Measurements from ENCODE around the gene IGSF9B. TPM values are rescaled to one million over a fixed set of nuclear protein-coding genes. Genes with fewer than 3 reads are reported as not detected.

The IGSF9B gene
- total RNA-seq, 2 donors from 2014 or later = 10.2 to 35.3 TPM

GRCh38 chr11:133930053-133930766 lies 26.6 kb downstream of the IGSF9B start:
- TF ChIP-seq POLR2A (IDR thresholded peaks at IDR 0.05) = no peak
- TF ChIP-seq POLR2AphosphoS5 (IDR thresholded peaks at IDR 0.05) = no peak
- no peak for TF ChIP-seq CTCF (IDR thresholded peaks at IDR 0.05)
- Histone ChIP-seq H3K36me3 (no peaks in the 10 kb centered on the region), H3K4me1 (replicated peaks) (no peaks in the 10 kb centered on the region), H3K9me3 (no peaks in the 10 kb centered on the region), H3K4me3 (no peak overlapping the region), H3K27ac (no peak overlapping the region), H3K27me3 (replicated peaks; ENCODE audit: insufficient read depth) (no peaks in the 10 kb centered on the region)
- 86% methylated on average over 27 of the region's 27 CpGs for WGBS
- no peak for DNase-seq (ENCODE audit: low spot score)
- intact Hi-C loops (cut with DNase I) = no loop called here

GRCh38 chr11:133929401-133930052 lies 27.2 kb downstream of the IGSF9B start:
- intact Hi-C loops (cut with DNase I) = loop anchor here (5.0 kb wide), 3 partner anchors 38 to 323 kb away; partner anchors contain the start of genes ACAD8 and THYN1
- DNase-seq (ENCODE audit: low spot score) = no peak
- Histone ChIP-seq H3K4me1 (replicated peaks) (no peaks in the 10 kb centered on the region), H3K27ac (no peak overlapping the region), H3K4me3 (no peak overlapping the region), H3K27me3 (replicated peaks; ENCODE audit: insufficient read depth) (no peaks in the 10 kb centered on the region), H3K36me3 (no peaks in the 10 kb centered on the region), H3K9me3 (no peaks in the 10 kb centered on the region)
- TF ChIP-seq POLR2A (IDR thresholded peaks at IDR 0.05) (no peak), POLR2AphosphoS5 (IDR thresholded peaks at IDR 0.05) (no peak), CTCF (IDR thresholded peaks at IDR 0.05) (no peak)
- 75% methylated on average over 20 of the region's 20 CpGs for WGBS

GRCh38 chr11:133928628-133929059 lies 28.1 kb downstream of the IGSF9B start:
- H3K9me3 ChIP-seq = no peaks in the 10 kb centered on the region
- H3K36me3 ChIP-seq = no peaks in the 10 kb centered on the region
- H3K27ac ChIP-seq = peak overlapping the region; percentile 16 to 26
- intact Hi-C loops (cut with DNase I) = loop anchor here (5.0 kb wide), 3 partner anchors 39 to 324 kb away; partner anchors contain the start of genes ACAD8 and THYN1
- H3K4me1 ChIP-seq (replicated peaks) = no peaks in the 10 kb centered on the region
- no peak overlapping the region for H3K4me3 ChIP-seq
- peak; percentile 59 for DNase-seq (ENCODE audit: low spot score)
- WGBS = 11% methylated on average over 5 of the region's 5 CpGs
- no peaks in the 10 kb centered on the region for H3K27me3 ChIP-seq (replicated peaks; ENCODE audit: insufficient read depth)
- no peak for TF ChIP-seq CTCF (IDR thresholded peaks at IDR 0.05)
- peak; percentile 67 for TF ChIP-seq POLR2AphosphoS5 (IDR thresholded peaks at IDR 0.05)
- TF ChIP-seq POLR2A (IDR thresholded peaks at IDR 0.05) = no peak

- DNase-seq (ENCODE audit: low spot score) = peak; percentile 71
- H3K4me3 ChIP-seq = peak overlapping the region in 1 of 2 donors; percentile 20
- 15% methylated on average over 36 of the region's 36 CpGs for WGBS
- no peaks in the 10 kb centered on the region for H3K9me3 ChIP-seq
- no peaks in the 10 kb centered on the region for H3K27me3 ChIP-seq (replicated peaks; ENCODE audit: insufficient read depth)
- no peaks in the 10 kb centered on the region for H3K4me1 ChIP-seq (replicated peaks)
- peak; percentile 61 to 93 (median 81) for TF ChIP-seq CTCF (IDR thresholded peaks at IDR 0.05)
- no peak for TF ChIP-seq POLR2A (IDR thresholded peaks at IDR 0.05)
- TF ChIP-seq POLR2AphosphoS5 (IDR thresholded peaks at IDR 0.05) = no peak
- no peaks in the 10 kb centered on the region for H3K36me3 ChIP-seq
- intact Hi-C loops (cut with DNase I) = loop anchor here (2.0 to 5.0 kb wide), 4 partner anchors 39 to 324 kb away; partner anchors contain the start of genes ACAD8 and THYN1
- peak overlapping the region in 1 of 2 donors; percentile 26 for H3K27ac ChIP-seq
Observed at GRCh38 chr11:133927690-133928627, 28.8 kb downstream of the IGSF9B start.

All from prostate gland (tissue), 2 donors.